ENCODE data around the gene EFNA5. TPM values are rescaled to one million over a fixed set of nuclear protein-coding genes. Genes with fewer than 3 reads are reported as not detected.

The EFNA5 gene
- total and polyA plus RNA-seq, 2 of the 8 experiments (the other 6 are each of a cell fraction or from before 2014, with no cell fraction given) = 9.6 to 21.8 TPM

- Histone ChIP-seq H4K91ac (replicated peaks; ENCODE audit: insufficient read length, low read length) (no peak overlapping the region), H2BK12ac (ENCODE audit: low read depth, low read length) (no peak overlapping the region), H2BK15ac (ENCODE audit: low read length) (no peak overlapping the region), H4K8ac (ENCODE audit: extremely low read depth, insufficient read depth, low read length) (no peak overlapping the region), H3K79me1 (ENCODE audit: low read depth, low read length) (no peaks in the 10 kb centered on the region), H3K18ac (ENCODE audit: extremely low read depth, low read length) (no peak overlapping the region), H3K4me2 (ENCODE audit: insufficient read depth in 1 of 2, low read depth in 2 of 2, low read length in 2 of 2) (no peak overlapping the region), H3K36me3 (ENCODE audit: control insufficient read depth in 2 of 4, insufficient read depth in 4 of 4, low read length in 3 of 4) (no peaks in the 10 kb centered on the region), H3K79me2 (ENCODE audit: control insufficient read depth in 1 of 2, insufficient read depth in 2 of 2, low read length in 2 of 2) (peaks cover 0 to 2% of the 10 kb centered on the region in 2 experiments; a peak in 1 of 4 replicates), H2AFZ (ENCODE audit: low read length) (no peak overlapping the region), H3K56ac (replicated peaks; ENCODE audit: insufficient read length, low read depth, low read length) (no peak overlapping the region), H3K27ac (ENCODE audit: low read depth, low read length) (no peak overlapping the region), H3K4ac (replicated peaks; ENCODE audit: insufficient read length, low read depth, low read length) (no peak overlapping the region), H3K14ac (ENCODE audit: insufficient read length) (no peak overlapping the region), H2BK20ac (ENCODE audit: low read length) (no peak overlapping the region), H3K23me2 (ENCODE audit: low read depth, low read length) (no peaks in the 10 kb centered on the region; the same call in 1 of the 2 replicates), H3K4me3 (ENCODE audit: extremely low read depth in 1 of 4, insufficient read depth in 2 of 4, low read depth in 3 of 4, low read length in 4 of 4) (no peak overlapping the region), H3K23ac (ENCODE audit: insufficient read length) (no peak overlapping the region), H3K9me3 (ENCODE audit: insufficient read depth in 2 of 2, low read depth in 1 of 2, low read length in 1 of 2) (no peaks in the 10 kb centered on the region), H2AK5ac (ENCODE audit: low read depth, low read length) (no peak overlapping the region), H4K20me1 (replicated peaks in 1 of 2; ENCODE audit: control insufficient read depth in 1 of 2, insufficient read depth in 2 of 2, low read length in 2 of 2) (no peaks in the 10 kb centered on the region), H3K27me3 (replicated peaks in 1 of 4; ENCODE audit: control insufficient read depth in 3 of 4, extremely low read depth in 1 of 4, insufficient read depth in 3 of 4, low read length in 3 of 4) (no peaks in the 10 kb centered on the region), H3K4me1 (replicated peaks in 1 of 4; ENCODE audit: control insufficient read depth in 3 of 4, insufficient read depth in 4 of 4, low read length in 3 of 4) (no peaks in the 10 kb centered on the region; a peak in 1 of 7 replicates), H4K5ac (ENCODE audit: insufficient read length, low read depth, low read length) (no peak overlapping the region), H2BK120ac (replicated peaks; ENCODE audit: low read depth, low read length) (no peak overlapping the region), H3K9ac (replicated peaks in 1 of 4; ENCODE audit: extremely low read depth in 1 of 4, low read depth in 3 of 4, low read length in 3 of 4) (no peak overlapping the region), H2BK5ac (ENCODE audit: low read depth, low read length) (no peak overlapping the region)
- ChIA-PET CTCF (ENCODE audit: partially characterized antibody) (interaction anchor here (0.6 kb wide), 1 partner anchor 1633 kb away, joined by 5 read pairs; no protein-coding TSS in a partner anchor), POLR2A (ENCODE audit: partially characterized antibody) (interaction anchor here (0.6 kb wide), 1 partner anchor 114 kb away, joined by 3 read pairs; no protein-coding TSS in a partner anchor)
- TF ChIP-seq, protein P1, sequence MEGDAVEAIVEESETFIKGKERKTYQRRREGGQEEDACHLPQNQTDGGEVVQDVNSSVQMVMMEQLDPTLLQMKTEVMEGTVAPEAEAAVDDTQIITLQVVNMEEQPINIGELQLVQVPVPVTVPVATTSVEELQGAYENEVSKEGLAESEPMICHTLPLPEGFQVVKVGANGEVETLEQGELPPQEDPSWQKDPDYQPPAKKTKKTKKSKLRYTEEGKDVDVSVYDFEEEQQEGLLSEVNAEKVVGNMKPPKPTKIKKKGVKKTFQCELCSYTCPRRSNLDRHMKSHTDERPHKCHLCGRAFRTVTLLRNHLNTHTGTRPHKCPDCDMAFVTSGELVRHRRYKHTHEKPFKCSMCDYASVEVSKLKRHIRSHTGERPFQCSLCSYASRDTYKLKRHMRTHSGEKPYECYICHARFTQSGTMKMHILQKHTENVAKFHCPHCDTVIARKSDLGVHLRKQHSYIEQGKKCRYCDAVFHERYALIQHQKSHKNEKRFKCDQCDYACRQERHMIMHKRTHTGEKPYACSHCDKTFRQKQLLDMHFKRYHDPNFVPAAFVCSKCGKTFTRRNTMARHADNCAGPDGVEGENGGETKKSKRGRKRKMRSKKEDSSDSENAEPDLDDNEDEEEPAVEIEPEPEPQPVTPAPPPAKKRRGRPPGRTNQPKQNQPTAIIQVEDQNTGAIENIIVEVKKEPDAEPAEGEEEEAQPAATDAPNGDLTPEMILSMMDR (IDR thresholded peaks at IDR 0.05; ENCODE audit: control extremely low read depth in 1 of 3, insufficient read depth in 1 of 3, low read depth in 1 of 3, low read length in 3 of 3) = no peak
- TF ChIP-seq HDAC6 (IDR thresholded peaks at IDR 0.05; ENCODE audit: low read depth, low read length) (no peak), SP1 (IDR thresholded peaks at IDR 0.05; ENCODE audit: low read depth, low read length) (no peak), CEBPB (IDR thresholded peaks at IDR 0.05; ENCODE audit: low read depth, low read length) (no peak)
- FAIRE-seq (no peak), DNase-seq (ENCODE audit: low read depth in 1 of 2, low spot score in 2 of 2) (no peak)
- WGBS, 2 experiments (ENCODE audit: extremely low coverage in 1 of 2, insufficient coverage in 1 of 2, insufficient read length in 1 of 2, insufficient replicate concordance in 2 of 2, low coverage in 1 of 2, low lambda C conversion rate in 2 of 2, missing lambda C conversion rate in 1 of 2) = 88% methylated on average over 3 of the region's 3 CpGs; no CpG with 5 or more reads in 1 of the 2 experiments
Measured at GRCh38 chr5:107449369-107449768, 221.4 kb downstream of the EFNA5 start.

Measured in H1 (cell line).